ENCODE results near the gene STK24. TPM values are rescaled to one million over a fixed set of nuclear protein-coding genes. Genes with fewer than 3 reads are reported as not detected.

Gene STK24
- total and polyA plus RNA-seq, 2 of the 8 experiments (the other 6 are each of a cell fraction or from before 2014, with no cell fraction given): 62.8 to 143 TPM

DNA sequence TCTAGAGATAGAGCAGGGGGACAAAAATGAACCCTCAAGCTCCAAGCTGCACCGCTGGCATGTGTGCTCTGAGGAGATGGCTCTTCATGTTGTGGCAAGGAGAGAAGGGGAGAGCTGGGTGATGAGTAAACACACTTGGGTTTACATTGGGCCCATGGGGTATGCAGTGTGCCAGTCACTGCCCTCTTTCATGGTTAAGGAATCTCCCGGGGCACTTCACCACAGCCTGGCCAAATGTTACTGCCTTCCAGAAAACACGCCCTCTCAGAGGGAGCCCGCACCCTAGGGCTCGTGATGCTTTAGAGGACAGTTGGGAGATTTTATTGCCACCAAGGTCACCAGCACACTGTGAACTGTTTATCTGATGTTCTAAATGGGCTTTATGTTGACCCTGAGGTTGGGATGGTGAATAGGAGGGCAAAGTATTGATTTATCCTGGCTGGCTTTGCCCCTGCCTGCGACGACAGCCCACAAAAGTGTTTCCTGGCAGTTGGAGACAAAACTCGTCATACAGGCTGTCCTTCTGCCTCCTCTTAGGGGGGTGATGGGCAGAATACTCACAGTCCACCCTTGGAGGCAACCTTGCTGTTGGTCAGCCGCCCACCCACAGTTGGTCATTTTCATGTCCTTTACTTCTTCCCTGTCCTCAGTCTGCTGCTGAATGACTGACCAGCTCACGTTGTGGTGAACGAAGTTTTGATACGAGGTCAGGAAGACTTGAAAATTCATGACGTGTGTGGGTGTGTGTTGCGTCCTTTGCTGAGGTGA is 156.9 kb downstream of the STK24 start:
- Histone ChIP-seq H3K4me1 (replicated peaks in 1 of 4; ENCODE audit: control insufficient read depth in 3 of 4, insufficient read depth in 4 of 4, low read length in 3 of 4) (no peaks in the 10 kb centered on the region), H4K91ac (replicated peaks; ENCODE audit: insufficient read length, low read length) (no peak overlapping the region), H3K79me1 (ENCODE audit: low read depth, low read length) (no peaks in the 10 kb centered on the region), H2BK15ac (ENCODE audit: low read length) (no peak overlapping the region), H3K14ac (ENCODE audit: insufficient read length) (no peak overlapping the region), H3K9me3 (ENCODE audit: insufficient read depth in 2 of 2, low read depth in 1 of 2, low read length in 1 of 2) (no peaks in the 10 kb centered on the region), H3K9ac (replicated peaks in 1 of 4; ENCODE audit: extremely low read depth in 1 of 4, low read depth in 3 of 4, low read length in 3 of 4) (no peak overlapping the region), H2AK5ac (ENCODE audit: low read depth, low read length) (no peak overlapping the region), H3K18ac (ENCODE audit: extremely low read depth, low read length) (no peak overlapping the region), H3K79me2 (ENCODE audit: control insufficient read depth in 1 of 2, insufficient read depth in 2 of 2, low read length in 2 of 2) (no peaks in the 10 kb centered on the region), H3K4ac (replicated peaks; ENCODE audit: insufficient read length, low read depth, low read length) (no peak overlapping the region), H3K4me2 (ENCODE audit: insufficient read depth in 1 of 2, low read depth in 2 of 2, low read length in 2 of 2) (no peak overlapping the region), H3K23ac (ENCODE audit: insufficient read length) (no peak overlapping the region), H2BK12ac (ENCODE audit: low read depth, low read length) (no peak overlapping the region), H2BK120ac (replicated peaks; ENCODE audit: low read depth, low read length) (no peak overlapping the region), H4K8ac (ENCODE audit: extremely low read depth, insufficient read depth, low read length) (no peak overlapping the region), H2BK20ac (ENCODE audit: low read length) (no peak overlapping the region), H3K56ac (replicated peaks; ENCODE audit: insufficient read length, low read depth, low read length) (no peak overlapping the region), H2AFZ (ENCODE audit: low read length) (no peak overlapping the region), H3K36me3 (ENCODE audit: control insufficient read depth in 2 of 4, insufficient read depth in 4 of 4, low read length in 3 of 4) (peaks cover 2 to 10% (median 5%) of the 10 kb centered on the region in 4 experiments; a peak in 7 of 8 replicates), H3K27me3 (replicated peaks in 1 of 4; ENCODE audit: control insufficient read depth in 3 of 4, extremely low read depth in 1 of 4, insufficient read depth in 3 of 4, low read length in 3 of 4) (no peaks in the 10 kb centered on the region), H3K27ac (ENCODE audit: low read depth, low read length) (no peak overlapping the region), H4K5ac (ENCODE audit: insufficient read length, low read depth, low read length) (no peak overlapping the region), H4K20me1 (replicated peaks in 1 of 2; ENCODE audit: control insufficient read depth in 1 of 2, insufficient read depth in 2 of 2, low read length in 2 of 2) (no peaks in the 10 kb centered on the region), H3K23me2 (ENCODE audit: low read depth, low read length) (no peaks in the 10 kb centered on the region), H2BK5ac (ENCODE audit: low read depth, low read length) (no peak overlapping the region), H3K4me3 (ENCODE audit: extremely low read depth in 1 of 4, insufficient read depth in 2 of 4, low read depth in 3 of 4, low read length in 4 of 4) (no peak overlapping the region)
- POLR2A ChIA-PET (ENCODE audit: partially characterized antibody): interaction anchor here (0.6 kb wide), 2 partner anchors 201 to 1464 kb away, joined by 3 to 4 read pairs; no protein-coding TSS in a partner anchor
- WGBS, 2 experiments (ENCODE audit: extremely low coverage in 1 of 2, insufficient coverage in 1 of 2, insufficient read length in 1 of 2, insufficient replicate concordance in 2 of 2, low coverage in 1 of 2, low lambda C conversion rate in 2 of 2, missing lambda C conversion rate in 1 of 2): 88% methylated on average over 14 of the region's 14 CpGs; no CpG with 5 or more reads in 1 of the 2 experiments
- CTCF ChIA-PET (ENCODE audit: partially characterized antibody): interaction anchor here (1.5 kb wide), 1 partner anchor 234 kb away, joined by 4 read pairs; no protein-coding TSS in a partner anchor
- DNase-seq (ENCODE audit: low read depth in 1 of 2, low spot score in 2 of 2): no peak
- FAIRE-seq: no peak
- TF ChIP-seq EGR1 (IDR thresholded peaks at IDR 0.05; ENCODE audit: borderline replicate concordance, low read depth, low read length): no peak
- no peak for TF ChIP-seq ASH2L (IDR thresholded peaks at IDR 0.05; ENCODE audit: low read length)
- no peak for TF ChIP-seq SP4 (IDR thresholded peaks at IDR 0.05; ENCODE audit: low read length)
- no peak for TF ChIP-seq KDM5A (IDR thresholded peaks at IDR 0.05; ENCODE audit: low read length)
- no peak for TF ChIP-seq SRF (IDR thresholded peaks at IDR 0.05; ENCODE audit: low read depth, low read length)
- no peak for TF ChIP-seq POU5F1 (IDR thresholded peaks at IDR 0.05; ENCODE audit: low read depth, low read length)
- TF ChIP-seq GTF2F1 (IDR thresholded peaks at IDR 0.05; ENCODE audit: borderline replicate concordance, low read depth, low read length): no peak
- TF ChIP-seq USF2 (IDR thresholded peaks at IDR 0.05; ENCODE audit: low read length): no peak
- no peak for TF ChIP-seq CTBP2 (IDR thresholded peaks at IDR 0.05; ENCODE audit: borderline replicate concordance, insufficient read depth, insufficient read length, low read length)
- no peak for TF ChIP-seq RFX5 (IDR thresholded peaks at IDR 0.05; ENCODE audit: borderline replicate concordance, low read depth, low read length)
- no peak for TF ChIP-seq KDM1A (IDR thresholded peaks at IDR 0.05; ENCODE audit: borderline replicate concordance, low read length)
- TF ChIP-seq SP2 (IDR thresholded peaks at IDR 0.05; ENCODE audit: low read length): no peak
